HG02759 (cell line): Measurements from ENCODE around the gene LMCD1.

Experiments
- ATAC-seq: cut with Tn5 transposase; IDR thresholded peaks from one replicate; pipeline ENCODE4 v1.9.1; 2021; ENCODE audit warnings: mild to moderate bottlenecking, moderate library complexity; ENCODE audit not compliant: unreplicated experiment

The LMCD1 gene

DNA sequence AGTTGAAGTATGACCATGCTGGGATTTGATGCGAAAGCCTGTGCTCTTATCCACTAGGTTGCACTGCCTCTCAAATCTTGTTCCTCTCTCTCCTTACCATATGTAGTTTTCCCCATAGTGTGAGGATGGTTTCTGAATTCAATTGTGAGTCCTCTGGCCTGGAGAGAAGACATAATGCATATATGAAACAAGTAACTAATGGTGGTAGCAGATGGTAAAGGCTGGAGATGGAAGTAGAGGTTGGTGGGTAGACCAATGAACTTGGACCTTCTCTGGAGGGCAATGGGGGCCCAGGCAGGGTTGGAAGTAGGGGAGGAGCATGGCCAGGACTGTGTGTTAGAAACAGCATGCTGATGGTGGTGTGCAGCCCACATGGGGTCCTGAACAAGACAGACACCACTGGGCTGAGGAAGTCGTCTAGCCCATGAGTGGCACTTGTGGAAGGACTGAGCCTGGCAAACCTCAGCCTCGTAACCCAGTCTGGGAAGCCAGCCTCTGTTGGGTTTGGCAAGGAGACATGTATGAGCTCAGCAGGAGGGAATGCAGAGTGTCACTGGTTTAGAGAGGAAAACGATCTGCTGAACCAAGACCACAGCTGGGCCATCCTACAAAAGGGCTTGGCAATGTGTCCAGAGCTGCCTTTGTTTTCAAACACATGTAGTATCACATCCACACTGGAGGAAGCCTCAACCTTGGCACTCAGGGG is 18.5 kb upstream of the LMCD1 start:
- no peak for ATAC-seq

GRCh38 chr3:8484409-8485140 is 17.0 kb upstream of the LMCD1 start:
- ATAC-seq: no peak

DNA sequence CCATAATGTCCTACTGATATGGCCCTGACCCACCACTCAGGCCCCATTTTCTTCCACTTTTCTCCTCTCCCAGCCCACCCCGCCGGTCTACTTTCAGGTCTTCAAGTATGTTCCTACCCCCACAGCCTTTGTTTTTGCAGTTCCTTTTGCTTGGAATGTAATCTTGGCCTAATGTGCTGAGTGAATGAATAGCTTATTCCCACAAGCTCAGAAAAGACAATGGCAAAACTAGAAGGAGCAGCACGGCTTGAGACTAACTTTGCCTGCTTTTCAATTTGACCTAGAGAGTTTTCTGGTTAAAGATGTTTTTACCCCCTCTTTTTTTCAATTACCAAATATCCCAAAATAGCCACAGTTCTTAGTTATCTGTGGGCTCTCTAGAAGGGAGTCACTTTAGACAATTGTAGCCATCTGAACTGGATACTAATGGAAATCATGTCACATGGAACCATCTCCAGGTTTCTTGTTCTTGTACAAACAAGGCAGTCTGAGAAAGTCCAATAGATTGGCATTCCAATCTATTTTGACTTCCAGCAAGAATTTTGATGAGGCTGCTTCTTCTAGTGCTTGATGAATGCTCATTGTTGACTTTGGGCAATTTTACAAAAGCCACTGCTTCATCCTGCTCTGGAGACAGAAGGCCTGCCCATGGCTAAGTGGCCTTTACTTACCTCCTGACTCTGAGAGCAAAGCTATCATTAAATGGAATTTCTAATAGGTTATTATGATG is 16.3 kb upstream of the LMCD1 start:
- no peak for ATAC-seq

- no peak for ATAC-seq
Measured at GRCh38 chr3:8485943-8486342, 15.7 kb upstream of the LMCD1 start.

DNA sequence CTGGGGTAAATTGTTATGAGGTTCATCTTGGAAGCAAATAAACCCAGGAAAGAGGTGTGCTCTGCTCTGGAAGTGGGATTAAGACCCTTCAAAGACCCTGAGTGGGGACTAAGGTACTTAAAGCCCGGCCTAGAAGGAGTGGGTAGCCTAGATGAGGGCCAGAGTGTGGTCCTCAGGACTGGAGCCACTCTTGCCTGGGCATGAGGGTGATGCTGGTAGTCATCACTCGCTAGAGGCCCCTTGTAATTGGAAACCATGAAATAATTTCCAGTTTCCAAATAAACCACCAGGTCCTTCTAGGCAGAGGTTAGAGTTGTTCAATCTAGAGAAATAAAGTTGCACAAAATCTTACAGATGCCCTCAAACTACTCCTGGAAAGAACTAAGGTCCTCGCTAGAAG is 15.2 kb upstream of the LMCD1 start:
- no peak for ATAC-seq

GRCh38 chr3:8486936-8487335 is 14.7 kb upstream of the LMCD1 start:
- ATAC-seq: no peak

DNA sequence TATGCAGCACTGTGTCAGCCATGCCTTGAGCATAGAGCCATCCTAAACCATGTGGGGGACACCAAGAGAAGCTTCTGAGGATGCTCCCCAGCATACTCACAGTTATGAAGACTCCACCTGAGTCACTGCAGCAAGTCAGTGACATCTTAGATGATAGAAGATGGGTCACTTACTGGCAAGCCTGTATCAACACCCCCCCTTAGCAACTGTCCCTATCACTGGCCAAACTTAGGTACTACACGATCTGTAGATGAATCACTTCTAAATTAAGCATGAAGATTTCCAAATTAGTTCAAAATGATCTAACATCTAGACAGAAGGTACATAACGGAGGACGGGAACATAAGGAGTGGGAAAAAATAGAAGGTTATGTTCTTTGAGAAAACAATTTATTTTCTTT is 13.2 kb upstream of the LMCD1 start:
- no peak for ATAC-seq

GRCh38 chr3:8488877-8489276 is 12.7 kb upstream of the LMCD1 start:
- ATAC-seq: no peak

DNA sequence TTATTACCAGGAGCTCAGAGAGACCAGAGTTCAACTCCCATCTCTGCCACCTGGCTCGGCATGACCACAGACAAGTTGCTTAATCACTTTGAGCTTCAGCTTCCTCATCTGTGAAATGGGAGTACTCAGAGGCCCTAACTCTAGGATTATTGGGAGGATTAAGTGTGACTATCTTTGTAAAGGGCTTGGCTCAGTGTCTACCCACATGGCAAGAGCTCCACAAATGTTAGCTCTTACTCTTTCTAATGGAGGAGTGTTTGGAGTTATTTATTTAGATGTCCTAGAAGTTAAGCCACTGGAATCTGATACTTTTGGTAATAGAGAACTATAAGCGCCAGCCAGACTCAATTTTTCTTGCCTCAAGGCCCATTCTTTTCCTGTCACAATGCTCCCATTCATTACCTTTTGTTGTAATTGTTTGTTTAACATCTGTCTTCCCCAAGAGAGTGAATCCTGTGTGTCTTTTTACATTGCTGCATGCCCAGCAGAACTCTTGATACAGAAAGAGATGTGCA is 12.3 kb upstream of the LMCD1 start:
- no peak for ATAC-seq

DNA sequence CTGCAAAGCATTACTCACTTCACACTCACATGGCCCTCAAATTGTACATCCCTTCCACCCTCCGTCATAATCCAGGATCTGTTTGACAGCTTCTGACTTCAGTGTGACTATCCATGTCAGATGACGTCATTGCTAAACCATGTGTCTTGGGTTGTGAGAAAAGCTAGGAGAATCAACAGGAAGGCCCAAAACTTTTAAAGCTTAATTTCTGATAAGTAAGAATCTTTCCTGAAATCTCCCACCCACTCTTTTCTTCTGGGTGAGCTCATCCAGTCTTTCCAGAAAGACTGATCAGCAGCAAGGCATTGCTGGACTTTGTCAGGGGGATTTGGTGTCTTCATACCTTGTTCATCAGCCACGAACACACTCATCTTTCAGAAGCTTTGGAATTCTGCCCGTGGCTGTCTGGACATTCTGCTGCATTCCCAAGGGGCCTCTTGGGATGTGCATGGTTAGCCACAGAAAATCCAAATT is 11.5 kb upstream of the LMCD1 start:
- no peak for ATAC-seq

GRCh38 chr3:8491271-8492144 is 10.1 kb upstream of the LMCD1 start:
- no peak for ATAC-seq

DNA sequence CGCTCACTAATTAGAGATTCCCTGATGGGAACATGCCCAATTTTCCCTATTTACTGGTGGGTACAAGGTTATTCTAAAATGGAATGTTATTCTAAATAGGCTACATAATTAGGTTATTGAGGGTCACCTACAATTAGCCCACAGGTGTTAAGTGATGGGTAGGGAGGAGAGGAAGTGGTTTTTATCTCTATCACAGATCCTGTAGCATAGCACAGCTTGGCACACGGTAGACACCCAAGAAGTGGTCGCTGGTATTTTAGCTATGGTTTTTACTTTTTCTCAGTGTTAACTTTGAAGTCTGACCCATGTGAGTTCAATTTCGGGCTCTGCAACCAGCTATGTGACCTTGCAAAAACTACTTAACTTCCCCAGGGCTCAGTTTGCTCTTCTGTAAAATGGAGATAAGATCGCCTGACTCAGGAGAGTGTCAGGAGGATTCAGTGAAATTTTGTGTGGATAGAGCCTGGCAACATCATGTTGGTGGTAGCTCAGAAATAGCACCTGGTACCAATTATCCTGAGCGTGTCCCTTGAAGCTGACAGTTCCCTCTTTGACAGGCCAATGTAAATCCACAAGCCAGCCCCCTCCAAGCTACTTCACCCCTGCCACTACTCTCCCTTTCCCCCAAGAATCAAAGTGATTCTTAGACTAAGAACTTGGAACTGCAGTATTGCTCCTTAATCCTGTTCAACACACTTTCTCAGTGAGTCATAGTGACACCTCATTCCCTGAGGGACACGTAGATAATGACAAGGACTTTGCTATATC is 8.7 kb upstream of the LMCD1 start:
- ATAC-seq: no peak

DNA sequence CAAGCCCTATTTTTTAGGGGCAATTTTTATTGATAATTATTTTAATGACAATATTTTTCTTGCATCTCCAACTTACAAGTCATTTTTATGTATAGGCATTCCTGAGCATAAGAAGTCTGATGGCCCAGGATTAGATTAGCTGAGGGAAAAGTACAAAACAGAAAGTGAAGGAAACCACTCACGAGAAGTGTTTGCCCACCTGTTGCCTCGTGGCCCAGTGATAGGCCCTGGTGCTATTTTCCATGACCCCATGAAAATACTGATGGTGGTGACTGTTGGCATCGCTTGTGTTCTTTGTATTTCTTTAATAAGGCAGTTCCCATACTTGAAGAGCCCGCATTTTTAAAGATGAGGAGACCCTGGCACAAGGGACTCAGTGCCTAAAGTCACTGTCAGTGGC is 7.9 kb upstream of the LMCD1 start:
- ATAC-seq: no peak

- ATAC-seq: no peak
Measured at GRCh38 chr3:8494327-8494726, 7.3 kb upstream of the LMCD1 start.

DNA sequence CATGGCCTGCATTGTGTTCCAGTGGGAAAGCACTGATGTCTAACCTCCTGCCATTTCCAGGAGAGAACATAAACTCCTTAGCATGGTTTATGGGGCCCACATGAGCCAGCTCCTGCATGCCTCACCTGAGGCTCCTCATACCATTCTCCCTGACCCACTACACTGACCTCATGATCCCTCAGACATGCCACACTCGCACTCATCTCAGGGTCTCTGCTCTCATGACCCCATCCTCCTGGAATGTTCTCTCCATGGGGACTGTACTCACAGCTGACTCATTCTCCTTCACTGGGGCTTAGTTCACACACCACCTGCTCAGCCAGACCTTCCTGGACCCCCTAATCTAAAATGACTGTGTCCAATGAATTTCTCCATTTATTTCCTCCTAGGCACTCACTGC is 4.0 kb upstream of the LMCD1 start:
- ATAC-seq: no peak

- no peak for ATAC-seq
Measured at GRCh38 chr3:8499181-8499611, 2.4 kb upstream of the LMCD1 start.

DNA sequence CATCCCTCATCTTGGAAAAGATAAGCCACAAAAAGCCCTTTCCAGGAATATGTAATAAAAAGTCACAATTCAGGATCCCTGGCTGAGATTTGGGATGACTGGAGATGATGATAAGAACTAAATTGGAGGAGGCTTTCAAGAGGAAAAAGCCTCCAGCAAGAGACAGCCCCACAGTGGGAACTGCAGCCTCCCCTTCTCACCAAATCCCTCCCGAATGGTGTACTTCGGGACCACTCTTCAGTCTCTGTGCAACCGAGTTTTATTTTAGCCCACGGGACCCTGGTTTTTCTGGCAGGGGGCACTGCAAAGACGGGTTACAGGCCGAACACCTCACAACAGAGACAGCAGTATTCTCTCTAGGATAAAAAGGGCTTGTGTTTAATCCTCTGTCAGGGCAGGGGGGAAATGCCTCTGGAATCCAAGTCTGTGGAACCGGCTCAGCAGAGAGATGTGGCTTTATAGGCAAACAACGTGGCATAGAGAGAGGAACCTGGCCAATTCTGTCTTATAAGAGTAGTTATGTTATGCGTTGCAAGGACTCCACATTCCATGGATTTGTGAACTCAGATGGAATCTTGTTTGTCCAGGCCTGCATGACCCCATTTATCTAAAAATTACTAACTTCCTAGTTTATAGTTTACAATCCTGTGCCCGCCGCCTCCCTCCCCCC is 1.2 kb upstream of the LMCD1 start:
- no peak for ATAC-seq

GRCh38 chr3:8500989-8501370 is 643 bp upstream of the LMCD1 start:
- ATAC-seq: no peak

GRCh38 chr3:8503461-8503860 is 1.8 kb downstream of the LMCD1 start:
- ATAC-seq: peak; percentile 10
